ENCODE measurements around the gene CDK5RAP2.

CDK5RAP2 gene

DNA sequence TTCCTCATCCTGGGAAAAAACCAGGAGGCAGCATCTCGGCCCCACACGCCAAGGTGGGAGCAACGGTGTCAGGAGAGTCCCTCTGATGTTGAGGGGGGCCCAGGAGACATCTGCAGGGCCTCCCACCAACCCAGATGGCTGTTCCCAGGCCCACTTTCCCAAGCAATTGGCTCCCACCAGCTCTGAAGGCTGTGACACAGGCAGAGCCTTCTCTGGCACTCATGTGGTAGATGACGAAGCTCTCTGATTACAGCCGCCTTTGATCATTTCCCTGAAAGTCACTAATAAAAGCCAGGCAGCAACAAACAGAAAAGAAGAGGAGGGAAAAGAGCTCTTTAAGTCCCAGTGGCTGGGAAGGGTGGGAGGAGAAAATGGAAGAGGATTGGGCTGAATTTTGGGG is 226.5 kb downstream of the CDK5RAP2 start:
- no peak for DNase-seq (ENCODE audit: low read depth in 2 of 2)

DNA sequence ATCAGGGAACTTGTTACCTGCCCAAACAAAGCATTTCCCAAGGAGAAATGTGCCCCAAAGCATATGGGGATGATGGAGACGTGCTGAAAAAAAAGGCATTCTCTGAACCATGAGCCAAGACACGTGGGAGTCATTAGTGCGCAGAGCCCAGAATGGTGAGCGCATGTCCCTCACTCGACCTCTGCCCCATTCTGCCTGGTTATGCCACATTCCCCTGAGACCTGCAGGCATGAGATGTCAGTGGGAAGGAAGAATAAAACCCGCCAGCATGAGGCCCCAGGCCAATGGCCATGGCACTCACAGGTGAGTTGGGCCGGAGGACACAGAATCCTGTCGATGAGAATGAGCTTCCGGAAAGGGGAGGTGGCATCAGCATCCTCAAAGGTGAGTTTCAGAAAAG is 228.9 kb downstream of the CDK5RAP2 start:
- no peak for DNase-seq (ENCODE audit: low read depth in 2 of 2)

DNA sequence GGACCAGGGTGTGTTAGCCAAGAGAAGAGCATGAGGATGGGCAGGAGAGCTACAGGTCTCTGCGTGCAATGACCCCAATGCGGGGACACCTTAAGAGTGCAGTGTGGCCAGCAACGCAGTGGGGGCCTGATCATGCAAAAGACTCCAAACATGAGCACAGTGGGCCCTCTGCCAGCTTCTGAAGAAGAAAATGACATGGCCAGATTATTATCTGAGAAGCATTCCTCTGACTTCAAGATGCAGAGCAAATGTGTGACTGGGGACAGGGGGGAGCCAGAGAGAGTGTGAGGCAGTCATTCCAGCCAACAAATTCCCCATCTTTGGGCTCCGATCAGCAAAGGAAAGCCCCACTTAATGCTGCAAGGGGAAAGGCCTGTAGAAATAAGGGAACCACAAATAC is 229.4 kb downstream of the CDK5RAP2 start:
- no peak for DNase-seq (ENCODE audit: low read depth in 2 of 2)

DNA sequence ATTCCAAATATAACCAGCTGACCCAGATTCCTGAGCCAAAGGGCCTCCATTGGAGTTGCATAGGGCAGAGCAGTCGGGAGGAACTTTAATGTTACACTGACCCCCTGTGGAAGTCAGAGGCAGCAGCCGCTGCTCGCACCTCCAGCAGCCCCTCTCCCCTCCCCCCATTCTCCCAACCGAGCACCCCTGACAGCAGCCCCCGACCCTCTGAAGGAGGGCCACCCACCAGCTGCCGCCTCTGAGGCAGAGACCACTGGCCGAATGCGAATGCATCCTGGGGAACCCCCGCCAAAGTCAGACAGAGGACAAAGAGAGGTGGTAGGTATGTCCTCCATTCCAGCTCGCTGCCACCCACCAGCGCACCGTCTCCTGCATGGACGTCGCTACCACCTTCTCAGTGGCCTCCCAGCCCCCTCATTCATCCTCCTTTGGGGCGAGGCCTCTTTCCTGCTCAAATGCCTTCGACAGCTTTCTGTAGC is 231.0 kb downstream of the CDK5RAP2 start:
- DNase-seq (ENCODE audit: low read depth in 2 of 2): peak in 1 of 2 donors; percentile 10

DNA sequence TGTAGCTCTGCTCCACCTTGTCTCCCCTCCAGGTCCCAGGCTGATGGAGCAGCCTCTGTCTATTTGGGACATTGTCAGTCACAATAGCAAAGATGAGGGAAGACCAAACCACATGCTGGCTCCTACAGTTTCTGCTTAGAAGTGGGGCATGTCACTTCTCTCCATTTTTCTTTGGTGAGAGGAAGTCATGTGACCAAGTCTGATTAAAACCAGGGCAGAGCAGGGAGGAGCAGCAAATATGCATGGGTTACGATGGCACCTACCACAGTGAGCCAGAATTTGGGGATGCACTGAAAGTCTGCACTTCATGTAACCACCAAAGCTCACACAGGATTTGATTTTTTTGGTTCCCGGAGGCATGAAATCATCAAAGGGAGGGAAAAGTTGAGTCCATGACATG is 234.6 kb downstream of the CDK5RAP2 start:
- DNase-seq (ENCODE audit: low read depth in 2 of 2): no peak

DNA sequence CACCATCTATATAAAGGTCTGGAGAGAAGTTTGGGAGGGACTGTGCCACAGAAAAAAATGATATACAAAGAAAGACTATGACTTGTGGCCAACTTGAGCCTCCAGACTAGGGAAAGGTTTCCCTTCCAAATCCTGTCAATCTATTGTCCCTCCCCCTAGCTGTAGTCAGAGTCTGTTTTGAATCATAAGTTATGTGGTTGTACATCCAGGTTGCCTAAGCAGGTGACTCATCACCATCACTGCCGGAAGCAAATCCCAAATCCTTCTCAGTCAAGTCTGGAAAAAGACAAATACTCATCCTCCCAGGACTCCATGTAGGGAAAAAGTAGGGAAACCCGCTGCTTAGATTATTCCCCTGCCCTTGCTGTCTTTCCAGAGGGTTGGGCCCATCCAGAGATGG is 235.7 kb downstream of the CDK5RAP2 start:
- no peak for DNase-seq (ENCODE audit: low read depth in 2 of 2)

DNA sequence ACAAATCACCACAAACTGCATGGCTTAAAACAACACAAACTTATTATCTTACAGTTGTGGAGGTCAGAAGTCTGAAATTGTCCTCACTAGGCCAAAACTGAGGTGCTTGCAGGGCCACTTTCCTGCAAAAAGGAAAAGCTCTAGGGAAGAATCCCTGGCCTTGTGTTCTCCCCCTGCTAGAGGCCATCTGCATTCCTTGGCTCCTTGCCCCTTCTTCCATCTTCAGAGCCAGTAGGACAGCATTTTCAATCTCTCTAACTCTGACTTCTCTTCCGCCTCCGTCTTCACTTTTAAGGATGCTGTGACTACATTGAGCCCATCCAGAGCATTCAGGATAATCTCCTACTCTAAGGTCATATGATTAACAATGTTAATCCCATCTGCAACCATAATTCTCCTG is 236.6 kb downstream of the CDK5RAP2 start:
- DNase-seq (ENCODE audit: low read depth in 2 of 2): no peak
